COLO668 (cell line): Measurements from ENCODE around the gene PAPOLB.

ENCODE experiments used
- DNase-seq: peaks from one replicate; lab custom pipeline; 2025; ENCODE audit not compliant: unreplicated experiment; lab: John Stamatoyannopoulos, UW

The PAPOLB gene

GRCh38 chr7:4878336-4879335 is 16.8 kb upstream of the PAPOLB start:
- DNase-seq: no peak

DNA sequence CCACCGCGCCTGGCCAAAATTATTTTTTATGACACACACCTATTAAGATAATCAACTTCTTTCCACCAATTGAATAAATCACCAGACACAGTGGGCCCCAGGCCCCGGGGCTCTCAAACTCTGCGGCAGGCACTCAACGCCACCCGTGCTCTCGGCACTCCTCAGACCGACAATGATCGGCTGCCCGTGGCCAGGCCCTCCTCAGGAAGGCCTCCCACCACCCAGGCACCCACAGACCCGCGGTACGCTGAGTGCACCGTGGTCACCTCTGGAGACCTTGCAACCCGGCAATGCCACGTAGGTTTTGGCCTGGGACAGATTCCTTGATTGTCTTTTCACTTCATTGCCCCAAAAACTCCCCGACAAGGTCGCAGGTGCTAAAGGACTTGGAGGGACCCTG is 14.8 kb upstream of the PAPOLB start:
- no peak for DNase-seq

DNA sequence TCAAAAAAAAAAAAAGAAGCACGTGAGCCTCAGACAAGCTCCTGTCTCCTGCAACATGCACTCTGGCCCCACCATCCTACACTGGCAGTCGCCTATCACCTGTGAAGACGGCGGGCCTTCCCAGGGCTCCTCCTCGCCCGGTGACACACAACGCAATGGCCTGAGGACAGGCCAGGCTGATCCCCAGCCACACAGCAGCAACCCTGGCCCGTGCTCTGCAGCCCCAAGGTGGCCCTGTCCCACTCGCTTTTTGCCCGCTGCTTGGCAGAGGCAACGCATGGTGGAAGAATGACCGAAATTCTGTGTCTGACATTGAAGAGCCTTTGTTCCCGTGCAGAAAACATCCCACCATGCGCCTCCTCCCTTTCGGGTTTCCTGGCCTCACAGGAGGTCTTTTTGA is 13.6 kb upstream of the PAPOLB start:
- DNase-seq: no peak

- no peak for DNase-seq
These were observed 11.5 kb upstream of the PAPOLB start for GRCh38 chr7:4873071-4873944.

GRCh38 chr7:4871930-4872675 is 10.3 kb upstream of the PAPOLB start:
- no peak for DNase-seq

DNA sequence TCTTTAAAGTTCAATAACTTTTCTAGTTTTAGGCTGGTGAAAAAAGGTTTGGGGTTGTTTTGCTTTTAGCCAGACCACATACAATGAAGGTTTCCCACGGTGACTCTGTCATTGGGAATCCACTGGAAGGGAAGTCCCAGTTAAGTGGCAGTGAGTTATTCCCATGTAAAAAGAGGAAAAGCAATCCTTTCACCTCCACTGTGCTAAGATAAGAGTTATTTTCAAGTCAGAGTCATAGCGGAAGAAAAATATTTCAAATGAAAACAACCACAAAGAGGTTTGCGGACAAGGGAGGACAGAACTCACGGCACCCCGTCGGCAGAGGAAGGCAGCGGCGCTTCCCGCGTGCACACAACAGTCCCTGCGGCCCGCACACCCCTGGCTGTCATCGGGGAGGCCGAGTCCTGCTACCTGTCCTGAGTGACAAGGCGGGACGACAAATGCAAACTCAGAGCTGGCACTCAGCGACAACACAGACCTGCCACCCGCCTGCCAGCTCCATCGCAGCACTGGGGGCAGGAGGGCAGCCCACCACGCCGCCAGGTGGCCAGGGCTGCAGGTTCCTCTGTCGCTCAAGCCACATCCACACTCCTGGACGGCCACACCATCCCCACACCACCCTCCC is 9.3 kb upstream of the PAPOLB start:
- no peak for DNase-seq

GRCh38 chr7:4868493-4868892 is 6.7 kb upstream of the PAPOLB start:
- DNase-seq: no peak

GRCh38 chr7:4866528-4867496 is 5.0 kb upstream of the PAPOLB start:
- DNase-seq: no peak

GRCh38 chr7:4862156-4862555 is 326 bp upstream of the PAPOLB start:
- no peak for DNase-seq

DNA sequence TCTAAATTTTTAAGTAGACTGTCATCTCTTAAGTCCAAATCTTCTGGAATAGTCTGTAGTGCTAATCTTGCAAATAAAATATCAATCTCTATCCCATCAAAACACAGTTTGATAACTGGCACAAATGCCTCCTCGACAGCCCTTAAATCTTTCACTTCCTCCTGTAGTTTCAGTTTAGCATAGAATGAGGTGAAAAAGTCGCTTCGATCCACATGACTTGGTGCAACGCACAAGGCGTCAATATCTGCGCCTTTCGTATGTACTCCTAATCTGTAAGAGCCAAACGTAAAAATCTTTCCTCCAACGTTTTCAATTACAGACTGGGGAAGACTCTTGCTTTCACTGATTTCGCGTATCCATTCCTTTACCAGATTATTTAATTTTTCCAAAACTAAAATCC is 603 bp downstream of the PAPOLB start:
- DNase-seq: no peak

- no peak for DNase-seq
These were observed 4.6 kb downstream of the PAPOLB start for GRCh38 chr7:4857189-4857588.

DNA sequence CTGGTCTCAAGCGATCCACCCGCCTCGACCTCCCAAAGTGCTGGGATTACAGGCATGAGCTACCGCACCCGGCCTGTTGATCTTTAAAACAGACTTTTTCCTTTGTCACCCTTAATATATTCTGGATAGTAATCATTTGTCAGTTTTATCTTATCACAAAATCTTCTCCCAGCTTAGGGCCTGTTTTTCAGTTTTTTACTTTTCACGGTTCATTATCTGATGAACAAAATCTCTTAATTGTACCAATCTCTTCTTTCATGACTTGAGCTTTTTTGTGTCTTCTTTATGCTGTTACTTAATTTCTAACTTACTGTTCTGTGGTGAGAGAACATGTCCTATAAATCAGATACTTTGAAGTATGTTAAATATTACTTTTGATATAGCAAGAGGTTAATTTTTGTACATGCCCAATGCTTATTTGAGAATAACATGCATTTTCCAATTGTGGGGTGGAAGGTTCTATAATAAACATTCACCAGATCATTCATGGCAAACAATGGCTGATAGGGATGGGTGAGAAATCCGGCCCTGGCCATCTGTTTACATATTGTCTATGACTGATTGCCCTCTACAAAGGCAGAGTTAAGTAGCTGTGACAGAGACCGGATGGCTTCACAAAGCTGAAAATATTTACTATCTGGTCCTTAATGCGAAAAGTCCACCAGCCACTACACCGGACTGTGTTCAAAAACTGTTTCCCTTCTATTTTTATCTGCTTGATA is 5.3 kb downstream of the PAPOLB start:
- peak; percentile 64 for DNase-seq

DNA sequence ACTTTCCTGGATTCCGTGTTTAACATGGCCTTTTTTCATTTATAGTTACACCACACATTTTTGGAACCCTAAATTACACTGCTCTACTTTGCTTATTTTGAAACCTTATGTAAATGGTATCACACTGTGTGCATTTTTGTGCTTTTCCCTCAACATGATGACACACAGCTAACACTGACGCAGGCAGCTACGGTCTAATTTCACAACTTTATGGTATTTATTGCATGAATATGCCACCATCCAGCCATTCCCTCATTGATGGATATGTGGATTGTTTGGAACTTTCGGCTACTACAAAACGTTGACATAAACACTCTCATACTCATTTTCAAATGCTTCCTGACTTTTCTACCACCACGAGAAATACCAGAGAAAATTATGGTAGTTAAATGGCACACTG is 6.9 kb downstream of the PAPOLB start:
- DNase-seq: no peak

GRCh38 chr7:4851459-4852422 is 10.1 kb downstream of the PAPOLB start:
- DNase-seq: no peak

- DNase-seq: no peak
These were observed 11.5 kb downstream of the PAPOLB start for GRCh38 chr7:4850262-4850795.

GRCh38 chr7:4849390-4849789 is 12.4 kb downstream of the PAPOLB start:
- peak; percentile 64 for DNase-seq

- DNase-seq: no peak
These were observed 16.1 kb downstream of the PAPOLB start for GRCh38 chr7:4845740-4846142.
